SK-N-MC (cell line): Measurements from ENCODE around the gene AHNAK.
"Not testable (repeated sequence)": the region's sequence is repeated elsewhere in the genome, so short reads cannot be mapped to it uniquely, and the experiment has no call there.

Experiments used
- DNase-seq: peaks from one replicate; pipeline ENCODE4 v3.0.0-alpha.2; 2011; ENCODE audit warnings: low read depth, low spot score
- H3K27ac ChIP-seq: fragments of 200-600 bp; sonication (generic); 2 replicates; pipeline ENCODE4 v1.5.1; 2016; ENCODE audit warnings: mixed run types
- H3K36me3 ChIP-seq: fragments of 200-600 bp; sonication (generic); 2 replicates; pipeline ENCODE4 v1.6.1; 2017; ENCODE audit warnings: antibody characterized with exemption, low read length, mixed read lengths; ENCODE audit not compliant: insufficient read depth
- H3K4me3 ChIP-seq: fragments of 200-600 bp; sonication (generic); 2 replicates; pipeline ENCODE4 v1.5.1; 2016
- H3K9ac ChIP-seq: fragments of 200-600 bp; sonication (generic); 2 replicates; pipeline ENCODE4 v1.8.0; 2017; ENCODE audit warnings: mixed run types, mixed read lengths; ENCODE audit not compliant: insufficient read length
- H3K9me3 ChIP-seq: fragments of 200-600 bp; sonication (generic); 2 replicates; pipeline ENCODE4 v1.6.1; 2017; ENCODE audit warnings: low read depth, mild to moderate bottlenecking, antibody characterized with exemption, low read length, moderate library complexity, mixed read lengths
- EZH2 ChIP-seq: fragments of 200-600 bp; sonication (generic); IDR thresholded peaks from one replicate; pipeline ENCODE4 v1.6.1; 2017; ENCODE audit warnings: antibody characterized with exemption
- FOXP2 ChIP-seq: optimal IDR thresholded peaks from 2 replicates; pipeline ENCODE3; 2011; ENCODE audit warnings: mild to moderate bottlenecking, moderate library complexity; ENCODE audit not compliant: insufficient read depth; ENCODE audit errors: extremely low read length, control extremely low read depth
- POLR2AphosphoS5 ChIP-seq: IDR thresholded peaks from 2 replicates; pipeline ENCODE4 v1.6.1; 2012; ENCODE audit warnings: mild to moderate bottlenecking, low read depth, low read length, borderline replicate concordance

Gene AHNAK

GRCh38 chr11:62588966-62589637 is 42.5 kb upstream of the AHNAK start:
- TF ChIP-seq POLR2AphosphoS5 (no peak), EZH2 (no peak), FOXP2 (no peak)
- peaks cover 43% of the 10 kb centered on the region for H3K36me3 ChIP-seq
- no peak overlapping the region for H3K27ac ChIP-seq
- no peak overlapping the region for H3K4me3 ChIP-seq
- H3K9ac ChIP-seq, result no peak overlapping the region
- no peaks in the 10 kb centered on the region for H3K9me3 ChIP-seq
- DNase-seq, result no peak

GRCh38 chr11:62585356-62585755 is 38.8 kb upstream of the AHNAK start:
- not testable (repeated sequence) for DNase-seq, H3K9ac ChIP-seq, H3K9me3 ChIP-seq, H3K4me3 ChIP-seq, H3K27ac ChIP-seq
- H3K36me3 ChIP-seq, result peaks cover 45% of the 10 kb centered on the region

- H3K4me3 ChIP-seq, H3K9me3 ChIP-seq, H3K27ac ChIP-seq, H3K9ac ChIP-seq, DNase-seq: not testable (repeated sequence)
- H3K36me3 ChIP-seq, result peaks cover 51% of the 10 kb centered on the region
Observed at GRCh38 chr11:62581735-62582134, 35.1 kb upstream of the AHNAK start.

- no peak overlapping the region for H3K4me3 ChIP-seq
Observed at GRCh38 chr11:62580959-62581715, 34.5 kb upstream of the AHNAK start.

GRCh38 chr11:62579252-62579651 is 32.6 kb upstream of the AHNAK start:
- Histone ChIP-seq H3K27ac (no peak overlapping the region), H3K36me3 (peaks cover 52% of the 10 kb centered on the region; the same call in 1 of the 2 replicates), H3K4me3 (no peak overlapping the region), H3K9ac (no peak overlapping the region), H3K9me3 (no peaks in the 10 kb centered on the region)
- DNase-seq, result no peak
- TF ChIP-seq EZH2 (no peak), POLR2AphosphoS5 (no peak), FOXP2 (no peak)

More at GRCh38 chr11:62580959-62581715, 34.5 kb upstream of the AHNAK start:
- Histone ChIP-seq H3K9ac (no peak overlapping the region), H3K27ac (no peak overlapping the region), H3K36me3 (peaks cover 54% of the 10 kb centered on the region), H3K9me3 (no peaks in the 10 kb centered on the region)
- DNase-seq, result no peak
- TF ChIP-seq FOXP2 (no peak), EZH2 (no peak), POLR2AphosphoS5 (no peak)

GRCh38 chr11:62578541-62578940 is 31.9 kb upstream of the AHNAK start:
- TF ChIP-seq EZH2, result no peak
- no peak for TF ChIP-seq FOXP2
- TF ChIP-seq POLR2AphosphoS5, result no peak
- Histone ChIP-seq H3K27ac (no peak overlapping the region), H3K4me3 (no peak overlapping the region), H3K36me3 (peaks cover 45% of the 10 kb centered on the region; the same call in 1 of the 2 replicates), H3K9me3 (no peaks in the 10 kb centered on the region), H3K9ac (no peak overlapping the region)
- DNase-seq, result no peak

GRCh38 chr11:62577046-62577714 is 30.6 kb upstream of the AHNAK start:
- Histone ChIP-seq H3K9ac (no peak overlapping the region), H3K4me3 (no peak overlapping the region), H3K36me3 (peaks cover 53% of the 10 kb centered on the region), H3K27ac (no peak overlapping the region), H3K9me3 (no peaks in the 10 kb centered on the region)
- no peak for TF ChIP-seq POLR2AphosphoS5
- TF ChIP-seq FOXP2, result no peak
- TF ChIP-seq EZH2, result no peak
- no peak for DNase-seq

GRCh38 chr11:62575837-62576236 is 29.2 kb upstream of the AHNAK start:
- Histone ChIP-seq H3K4me3 (no peak overlapping the region), H3K36me3 (peaks cover 57% of the 10 kb centered on the region), H3K9ac (no peak overlapping the region), H3K27ac (no peak overlapping the region), H3K9me3 (no peaks in the 10 kb centered on the region)
- TF ChIP-seq FOXP2 (no peak), POLR2AphosphoS5 (no peak), EZH2 (no peak)
- DNase-seq, result no peak

GRCh38 chr11:62575156-62575555 is 28.6 kb upstream of the AHNAK start:
- DNase-seq, result no peak
- H3K36me3 ChIP-seq, result peaks cover 61% of the 10 kb centered on the region
- H3K4me3 ChIP-seq, result peak overlapping the region; percentile 83
- no peaks in the 10 kb centered on the region for H3K9me3 ChIP-seq
- H3K27ac ChIP-seq, result no peak overlapping the region
- H3K9ac ChIP-seq, result peak overlapping the region; percentile 87
- TF ChIP-seq POLR2AphosphoS5 (no peak), FOXP2 (no peak)
